ENCODE data around the gene GPSM1. TPM values are rescaled to one million over a fixed set of nuclear protein-coding genes. Genes with fewer than 3 reads are reported as not detected.

The GPSM1 gene
- total RNA-seq, 2 donors from 2014 or later, result 55.6 to 58.6 TPM

GRCh38 chr9:136362450-136362784, 35.1 kb downstream of the GPSM1 start:
- intact Hi-C loops (cut with DNase I), result no loop called here
- ATAC-seq (no peak), DNase-seq (no peak)

- intact Hi-C loops (cut with DNase I), result no loop called here
- DNase-seq (peak; percentile 97), ATAC-seq (peak; percentile 89 to 94)
These were observed 36.0 kb downstream of the GPSM1 start, which contains the start of gene DNLZ for GRCh38 chr9:136363106-136363948. TSS of gene DNLZ (minus strand) at chr9:136363744. CDS start at chr9:136363714, 30 bp downstream.

- intact Hi-C loops (cut with DNase I), result no loop called here
- ATAC-seq (no peak), DNase-seq (no peak)
These were observed 36.8 kb downstream of the GPSM1 start for GRCh38 chr9:136363949-136364748.

GRCh38 chr9:136364942-136365774, 37.8 kb downstream of the GPSM1 start:
- DNase-seq (no peak), ATAC-seq (no peak)
- intact Hi-C loops (cut with DNase I), result no loop called here

GRCh38 chr9:136365775-136366222, 38.5 kb downstream of the GPSM1 start:
- ATAC-seq (no peak), DNase-seq (no peak)
- intact Hi-C loops (cut with DNase I), result no loop called here

GRCh38 chr9:136366826-136367225, 39.5 kb downstream of the GPSM1 start:
- DNase-seq (no peak), ATAC-seq (no peak)
- intact Hi-C loops (cut with DNase I), result no loop called here

GRCh38 chr9:136367296-136368145, 40.2 kb downstream of the GPSM1 start:
- DNase-seq (no peak), ATAC-seq (no peak)
- intact Hi-C loops (cut with DNase I), result no loop called here

GRCh38 chr9:136368190-136368589, 40.9 kb downstream of the GPSM1 start:
- ATAC-seq (no peak), DNase-seq (no peak)
- intact Hi-C loops (cut with DNase I), result no loop called here

GRCh38 chr9:136370037-136370436, 42.7 kb downstream of the GPSM1 start:
- ATAC-seq (no peak), DNase-seq (no peak)
- intact Hi-C loops (cut with DNase I), result no loop called here

GRCh38 chr9:136370687-136371532, 43.6 kb downstream of the GPSM1 start:
- ATAC-seq, result no peak
- DNase-seq, result no peak
- intact Hi-C loops (cut with DNase I), result no loop called here

- intact Hi-C loops (cut with DNase I), result no loop called here
- DNase-seq (no peak), ATAC-seq (no peak)
These were observed 44.2 kb downstream of the GPSM1 start for GRCh38 chr9:136371533-136371880.

GRCh38 chr9:136372006-136372405, 44.7 kb downstream of the GPSM1 start:
- DNase-seq (no peak), ATAC-seq (no peak)
- intact Hi-C loops (cut with DNase I), result no loop called here

GRCh38 chr9:136372561-136373299, 45.4 kb downstream of the GPSM1 start:
- ATAC-seq, result peak; percentile 67 to 69
- peak; percentile 79 for DNase-seq
- intact Hi-C loops (cut with DNase I), result no loop called here

GRCh38 chr9:136373300-136374182, 46.2 kb downstream of the GPSM1 start, which contains the start of gene CARD9:
TSS of gene CARD9 (minus strand) at chr9:136373669. CDS start at chr9:136372078, 1,591 bp downstream.
- DNase-seq (no peak), ATAC-seq (peak; percentile 12 to 59)
- intact Hi-C loops (cut with DNase I), result no loop called here

- ATAC-seq (no peak), DNase-seq (no peak)
- intact Hi-C loops (cut with DNase I), result no loop called here
These were observed 46.8 kb downstream of the GPSM1 start for GRCh38 chr9:136374183-136374575.

GRCh38 chr9:136375096-136375495, 47.8 kb downstream of the GPSM1 start:
- intact Hi-C loops (cut with DNase I), result no loop called here
- DNase-seq (no peak), ATAC-seq (no peak)
